Activated CD8-positive, alpha-beta memory T cell treated with anti-CD3 and anti-CD28 coated beads for 24 hours (primary cell): ENCODE data around the gene DTD2.
A peak's percentile ranks its signal among the peaks of the same experiment; 100 is the strongest.
"Not testable (repeated sequence)": the region's sequence is repeated elsewhere in the genome, so short reads cannot be mapped to it uniquely, and the experiment has no call there.

ENCODE experiments used
- DNase-seq: peaks from one replicate; pipeline ENCODE4 v3.0.0-alpha.2; 2020

The DTD2 gene

GRCh38 chr14:31456841-31457664 lies at the start of gene DTD2:
TSS of gene DTD2 (minus strand) at chr14:31457506. CDS start at chr14:31457393, 113 bp downstream.
- peak; percentile 95 for DNase-seq

- no peak for DNase-seq
Observed at GRCh38 chr14:31505411-31505810, 48.1 kb upstream of the DTD2 start.

- DNase-seq, result no peak
Observed at GRCh38 chr14:31501870-31502269, 44.6 kb upstream of the DTD2 start.

- no peak for DNase-seq
Observed at GRCh38 chr14:31492759-31493498, 35.6 kb upstream of the DTD2 start.

- DNase-seq, result no peak
Observed at GRCh38 chr14:31489691-31490090, 32.4 kb upstream of the DTD2 start.

- DNase-seq, result no peak
Observed at GRCh38 chr14:31487886-31488285, 30.6 kb upstream of the DTD2 start, which contains the start of gene GPR33. TSS of gene GPR33 (minus strand) at chr14:31488039. CDS start at chr14:31483965, 4,074 bp downstream.

GRCh38 chr14:31486764-31487163 lies 29.5 kb upstream of the DTD2 start:
- DNase-seq, result no peak

- no peak for DNase-seq
Observed at GRCh38 chr14:31484754-31485153, 27.4 kb upstream of the DTD2 start.

GRCh38 chr14:31480156-31480555 lies 22.9 kb upstream of the DTD2 start:
- DNase-seq, result no peak

- no peak for DNase-seq
Observed at GRCh38 chr14:31479027-31479426, 21.7 kb upstream of the DTD2 start.

- no peak for DNase-seq
Observed at GRCh38 chr14:31477248-31477647, 19.9 kb upstream of the DTD2 start.

- no peak for DNase-seq
Observed at GRCh38 chr14:31476131-31476866, 19.0 kb upstream of the DTD2 start.

GRCh38 chr14:31466554-31466953 lies 9.2 kb upstream of the DTD2 start:
- no peak for DNase-seq

GRCh38 chr14:31465111-31465510 lies 7.8 kb upstream of the DTD2 start:
- no peak for DNase-seq

GRCh38 chr14:31462450-31462849 lies 5.1 kb upstream of the DTD2 start:
- DNase-seq, result not testable (repeated sequence)

GRCh38 chr14:31461545-31461944 lies 4.2 kb upstream of the DTD2 start:
- no peak for DNase-seq

- no peak for DNase-seq
Observed at GRCh38 chr14:31457665-31458659, 656 bp upstream of the DTD2 start.

- no peak for DNase-seq
Observed at GRCh38 chr14:31449971-31450610, 7.2 kb downstream of the DTD2 start.

- no peak for DNase-seq
Observed at GRCh38 chr14:31449136-31449535, 8.2 kb downstream of the DTD2 start.

GRCh38 chr14:31445703-31446102 lies 11.6 kb downstream of the DTD2 start:
- no peak for DNase-seq

GRCh38 chr14:31442284-31442683 lies 15.0 kb downstream of the DTD2 start:
- DNase-seq, result no peak
